Activated CD8-positive, alpha-beta memory T cell treated with anti-CD3 and anti-CD28 coated beads, Interleukin-2, amount 10 ng/mL, durations not matched to agents 7 days and 5 days (primary cell): Measurements from ENCODE around the gene KIRREL3. TPM values are rescaled to one million over a fixed set of nuclear protein-coding genes. Genes with fewer than 3 reads are reported as not detected.

Experiments used
- ATAC-seq: fragments of 150-1000 bp; cut with Tn5 transposase; one replicate; pipeline ENCODE4 v1.10.0; 2021; ENCODE audit warnings: moderate library complexity
- CTCF ChIA-PET: fragments of 350-600 bp; sonication (Branson Sonifier 250); formaldehyde crosslinking; loops from one replicate; lab custom pipeline; 2021; ENCODE audit warnings: antibody characterized with exemption; lab: Charles Lee
- DNase-seq: peaks from one replicate; pipeline ENCODE4 v3.0.0-alpha.2; 2020
- H3K27ac Mint-ChIP-seq: one replicate; pipeline ENCODE4 v1.8.0; 2021; ENCODE audit warnings: mild to moderate bottlenecking, mixed read lengths
- H3K27me3 Mint-ChIP-seq: one replicate; pipeline ENCODE4 v1.8.0; 2021; ENCODE audit warnings: mixed read lengths
- H3K36me3 Mint-ChIP-seq: one replicate; pipeline ENCODE4 v1.8.0; 2021; ENCODE audit warnings: mild to moderate bottlenecking, mixed read lengths
- H3K4me1 Mint-ChIP-seq: one replicate; pipeline ENCODE4 v1.8.0; 2021; ENCODE audit warnings: mixed read lengths
- H3K4me3 Mint-ChIP-seq: one replicate; pipeline ENCODE4 v1.8.0; 2021; ENCODE audit warnings: mild to moderate bottlenecking, moderate library complexity, mixed read lengths
- H3K9me3 Mint-ChIP-seq: one replicate; pipeline ENCODE4 v1.8.0; 2022; ENCODE audit warnings: low read depth, mixed read lengths
- total RNA-seq, 2 experiments: library from RNA; stranded (reverse); gene quantifications; one replicate each; pipeline ENCODE4 v1.2.3, GENCODE V29; 2021

The KIRREL3 gene
- total RNA-seq, 2 experiments from 2014 or later = not detected

- peaks cover 3% of the 10 kb centered on the region for H3K9me3 Mint-ChIP-seq
- peaks cover 6% of the 10 kb centered on the region for H3K27me3 Mint-ChIP-seq
- ATAC-seq = no peak
- H3K4me1 Mint-ChIP-seq = no peaks in the 10 kb centered on the region
- H3K27ac Mint-ChIP-seq = no peak overlapping the region
- no peak overlapping the region for H3K4me3 Mint-ChIP-seq
- no peak for DNase-seq
- CTCF ChIA-PET = no interaction called here
- no peaks in the 10 kb centered on the region for H3K36me3 Mint-ChIP-seq
Measured at GRCh38 chr11:126930091-126930841, 70.3 kb downstream of the KIRREL3 start.

GRCh38 chr11:126929179-126930061 lies 71.2 kb downstream of the KIRREL3 start:
- Mint-ChIP-seq H3K4me1 (no peaks in the 10 kb centered on the region), H3K36me3 (no peaks in the 10 kb centered on the region)

GRCh38 chr11:126927623-126928022 lies 72.9 kb downstream of the KIRREL3 start:
- Mint-ChIP-seq H3K4me1 (no peaks in the 10 kb centered on the region), H3K4me3 (no peak overlapping the region), H3K36me3 (no peaks in the 10 kb centered on the region), H3K27me3 (peaks cover 2% of the 10 kb centered on the region), H3K27ac (no peak overlapping the region), H3K9me3 (no peaks in the 10 kb centered on the region)
- ATAC-seq (no peak), DNase-seq (no peak)
- CTCF ChIA-PET = no interaction called here

More at GRCh38 chr11:126929179-126930061, 71.2 kb downstream of the KIRREL3 start:
- DNase-seq (no peak), ATAC-seq (no peak)
- no peak overlapping the region for H3K27ac Mint-ChIP-seq
- no peak overlapping the region for H3K4me3 Mint-ChIP-seq
- H3K27me3 Mint-ChIP-seq = peaks cover 6% of the 10 kb centered on the region
- peaks cover 3% of the 10 kb centered on the region for H3K9me3 Mint-ChIP-seq
- CTCF ChIA-PET = no interaction called here

GRCh38 chr11:126926376-126926791 lies 74.2 kb downstream of the KIRREL3 start:
- H3K27me3 Mint-ChIP-seq = peaks cover 2% of the 10 kb centered on the region
- H3K27ac Mint-ChIP-seq = no peak overlapping the region
- ATAC-seq = no peak
- H3K9me3 Mint-ChIP-seq = no peaks in the 10 kb centered on the region
- no peaks in the 10 kb centered on the region for H3K4me1 Mint-ChIP-seq
- CTCF ChIA-PET = no interaction called here
- DNase-seq = no peak
- H3K36me3 Mint-ChIP-seq = no peaks in the 10 kb centered on the region
- H3K4me3 Mint-ChIP-seq = no peak overlapping the region

- H3K27ac Mint-ChIP-seq = no peak overlapping the region
- H3K9me3 Mint-ChIP-seq = no peaks in the 10 kb centered on the region
- DNase-seq (no peak), ATAC-seq (no peak)
- CTCF ChIA-PET = no interaction called here
- H3K36me3 Mint-ChIP-seq = no peaks in the 10 kb centered on the region
- H3K27me3 Mint-ChIP-seq = peaks cover 2% of the 10 kb centered on the region
- H3K4me1 Mint-ChIP-seq = no peaks in the 10 kb centered on the region
- H3K4me3 Mint-ChIP-seq = no peak overlapping the region
Measured at GRCh38 chr11:126925321-126926093, 75.1 kb downstream of the KIRREL3 start.

- CTCF ChIA-PET = no interaction called here
- H3K4me3 Mint-ChIP-seq = no peak overlapping the region
- H3K36me3 Mint-ChIP-seq = no peaks in the 10 kb centered on the region
Measured at GRCh38 chr11:126924376-126925040, 76.1 kb downstream of the KIRREL3 start.

GRCh38 chr11:126920833-126921232 lies 79.7 kb downstream of the KIRREL3 start:
- DNase-seq (no peak), ATAC-seq (no peak)
- Mint-ChIP-seq H3K4me1 (peaks cover 6% of the 10 kb centered on the region), H3K4me3 (no peak overlapping the region), H3K9me3 (no peaks in the 10 kb centered on the region), H3K27me3 (no peaks in the 10 kb centered on the region), H3K27ac (no peak overlapping the region), H3K36me3 (no peaks in the 10 kb centered on the region)
- CTCF ChIA-PET = no interaction called here

More at GRCh38 chr11:126924376-126925040, 76.1 kb downstream of the KIRREL3 start:
- ATAC-seq (no peak), DNase-seq (no peak)
- peaks cover 2% of the 10 kb centered on the region for H3K27me3 Mint-ChIP-seq
- H3K4me1 Mint-ChIP-seq = no peaks in the 10 kb centered on the region
- H3K27ac Mint-ChIP-seq = no peak overlapping the region
- H3K9me3 Mint-ChIP-seq = no peaks in the 10 kb centered on the region

- Mint-ChIP-seq H3K9me3 (no peaks in the 10 kb centered on the region), H3K27ac (no peak overlapping the region), H3K36me3 (no peaks in the 10 kb centered on the region), H3K4me3 (no peak overlapping the region), H3K4me1 (peaks cover 6% of the 10 kb centered on the region), H3K27me3 (no peaks in the 10 kb centered on the region)
- ATAC-seq (no peak), DNase-seq (no peak)
- CTCF ChIA-PET = no interaction called here
Measured at GRCh38 chr11:126919147-126919823, 81.3 kb downstream of the KIRREL3 start.

- Mint-ChIP-seq H3K27ac (no peak overlapping the region), H3K4me1 (peaks cover 6% of the 10 kb centered on the region), H3K9me3 (no peaks in the 10 kb centered on the region), H3K36me3 (no peaks in the 10 kb centered on the region), H3K27me3 (no peaks in the 10 kb centered on the region), H3K4me3 (no peak overlapping the region)
- CTCF ChIA-PET = no interaction called here
- ATAC-seq = no peak
- no peak for DNase-seq
Measured at GRCh38 chr11:126918556-126918955, 82.0 kb downstream of the KIRREL3 start.

GRCh38 chr11:126917531-126918204 lies 82.9 kb downstream of the KIRREL3 start:
- DNase-seq (peak; percentile 42), ATAC-seq (peak; percentile 60)
- no peaks in the 10 kb centered on the region for H3K36me3 Mint-ChIP-seq
- no peaks in the 10 kb centered on the region for H3K9me3 Mint-ChIP-seq
- peaks cover 6% of the 10 kb centered on the region for H3K4me1 Mint-ChIP-seq
- CTCF ChIA-PET = no interaction called here
- H3K27me3 Mint-ChIP-seq = no peaks in the 10 kb centered on the region
- H3K27ac Mint-ChIP-seq = no peak overlapping the region
- no peak overlapping the region for H3K4me3 Mint-ChIP-seq

GRCh38 chr11:126915430-126915829 lies 85.1 kb downstream of the KIRREL3 start:
- H3K27me3 Mint-ChIP-seq = no peaks in the 10 kb centered on the region
- H3K9me3 Mint-ChIP-seq = no peaks in the 10 kb centered on the region
- ATAC-seq (no peak), DNase-seq (no peak)
- H3K27ac Mint-ChIP-seq = no peak overlapping the region
- no peak overlapping the region for H3K4me3 Mint-ChIP-seq
- H3K36me3 Mint-ChIP-seq = no peaks in the 10 kb centered on the region
- CTCF ChIA-PET = no interaction called here
- H3K4me1 Mint-ChIP-seq = peaks cover 6% of the 10 kb centered on the region

- Mint-ChIP-seq H3K4me3 (no peak overlapping the region), H3K4me1 (peaks cover 6% of the 10 kb centered on the region), H3K27ac (no peak overlapping the region), H3K36me3 (no peaks in the 10 kb centered on the region), H3K27me3 (no peaks in the 10 kb centered on the region), H3K9me3 (no peaks in the 10 kb centered on the region)
- CTCF ChIA-PET = no interaction called here
- ATAC-seq (no peak), DNase-seq (no peak)
Measured at GRCh38 chr11:126914941-126915340, 85.6 kb downstream of the KIRREL3 start.
